IMR-90 (cell line): ENCODE results near the gene UMODL1. TPM values are rescaled to one million over a fixed set of nuclear protein-coding genes. Genes with fewer than 3 reads are reported as not detected.

Experiments
- ATAC-seq: fragments of 200-7000 bp; cut with Tn5 transposase; 2 replicates; pipeline ENCODE4 v1.9.1; 2020; ENCODE audit warnings: low read depth, mild to moderate bottlenecking, moderate library complexity
- BruUV-seq: library from RNA; stranded (reverse); fragments of 400-500 nt; replicated peaks from 2 replicates; lab custom pipeline; 2021; lab: Mats Ljungman, UMichigan
- CTCF ChIA-PET: fragments of 300-600 bp; formaldehyde crosslinking; extraction: SDS; loops from one replicate; lab custom pipeline; 2021; ENCODE audit warnings: antibody characterized with exemption; lab: Yijun Ruan, JAX
- POLR2A ChIA-PET: fragments of 300-600 bp; sonication (Branson Sonifier 250); formaldehyde crosslinking; loops from one replicate; lab custom pipeline; 2022; ENCODE audit warnings: antibody characterized with exemption; ENCODE audit not compliant: unreplicated experiment; lab: Charles Lee
- DNase-seq: peaks from one replicate; pipeline ENCODE4 v3.0.0; 2013
- H2AFZ ChIP-seq: replicated peaks from 2 replicates; pipeline ENCODE3; 2013; ENCODE audit warnings: low read length, mild to moderate bottlenecking; ENCODE audit not compliant: poor library complexity
- H2AK5ac ChIP-seq: 2 replicates; pipeline ENCODE4 v1.6.1; 2013; ENCODE audit warnings: low read depth, low read length, inconsistent platforms
- H2AK9ac ChIP-seq: replicated peaks from 2 replicates; pipeline ENCODE3; 2013; ENCODE audit warnings: mild to moderate bottlenecking, low read depth, low read length, moderate library complexity; ENCODE audit not compliant: poor library complexity
- H2BK120ac ChIP-seq: 2 replicates; pipeline ENCODE4 v1.6.1; 2013; ENCODE audit warnings: low read depth, low read length, inconsistent platforms
- H2BK15ac ChIP-seq: 3 replicates; pipeline ENCODE4 v1.6.1; 2013; ENCODE audit warnings: low read depth, low read length, inconsistent platforms
- H2BK20ac ChIP-seq: 2 replicates; pipeline ENCODE4 v1.6.1; 2013; ENCODE audit warnings: low read depth, mild to moderate bottlenecking, inconsistent platforms, low read length, moderate library complexity
- H2BK5ac ChIP-seq: 2 replicates; pipeline ENCODE4 v1.6.1; 2013; ENCODE audit warnings: mild to moderate bottlenecking, low read depth, low read length, inconsistent platforms; ENCODE audit not compliant: poor library complexity, severe bottlenecking
- H3K14ac ChIP-seq: replicated peaks from 2 replicates; pipeline ENCODE4 v1.6.1; 2013; ENCODE audit warnings: low read depth, low read length, inconsistent platforms
- H3K18ac ChIP-seq: 2 replicates; pipeline ENCODE4 v1.6.1; 2013; ENCODE audit warnings: low read depth, low read length, control low read depth
- H3K23ac ChIP-seq: 2 replicates; pipeline ENCODE4 v1.6.1; 2013; ENCODE audit warnings: low read depth, low read length, inconsistent platforms
- H3K27ac ChIP-seq: 2 replicates; pipeline ENCODE4 v1.5.1; 2013; ENCODE audit warnings: mild to moderate bottlenecking, control low read depth, low read length; ENCODE audit not compliant: insufficient read depth
- H3K27me3 ChIP-seq: 2 replicates; pipeline ENCODE4 v1.6.1; 2013; ENCODE audit warnings: low read length; ENCODE audit not compliant: control insufficient read depth, insufficient read depth
- H3K36me3 ChIP-seq: 2 replicates; pipeline ENCODE4 v1.6.1; 2013; ENCODE audit warnings: low read length, mixed read lengths; ENCODE audit not compliant: control insufficient read depth, insufficient read depth
- H3K4ac ChIP-seq: 2 replicates; pipeline ENCODE4 v1.6.1; 2013; ENCODE audit warnings: low read depth, low read length, inconsistent platforms
- H3K4me1 ChIP-seq: 2 replicates; pipeline ENCODE4 v1.6.1; 2013; ENCODE audit warnings: low read length, mixed read lengths; ENCODE audit not compliant: control insufficient read depth, insufficient read depth
- H3K4me2 ChIP-seq: 2 replicates; pipeline ENCODE4 v1.6.1; 2013; ENCODE audit warnings: low read depth, mild to moderate bottlenecking, control low read depth, low read length, moderate library complexity
- H3K4me3 ChIP-seq: 2 replicates; pipeline ENCODE4 v1.5.1; 2013; ENCODE audit warnings: low read depth, mild to moderate bottlenecking, control low read depth, low read length, moderate library complexity; ENCODE audit not compliant: insufficient read depth
- H3K56ac ChIP-seq: 2 replicates; pipeline ENCODE4 v1.6.1; 2013; ENCODE audit warnings: low read length, inconsistent platforms; ENCODE audit not compliant: insufficient read depth; ENCODE audit errors: extremely low read depth
- H3K79me1 ChIP-seq, 2 experiments: 2 replicates each; pipeline ENCODE4 v1.6.1; 2013; ENCODE audit warnings: low read length in 2 of 2, inconsistent platforms in 1 of 2, low read depth in 1 of 2
- H3K9ac ChIP-seq: 2 replicates; pipeline ENCODE4 v1.6.1; 2013; ENCODE audit warnings: low read depth, low read length, control low read depth
- H3K9me1 ChIP-seq: 2 replicates; pipeline ENCODE4 v1.6.1; 2013; ENCODE audit warnings: low read length, inconsistent platforms; ENCODE audit not compliant: insufficient read depth
- H3K9me3 ChIP-seq: 2 replicates; pipeline ENCODE4 v1.6.1; 2013; ENCODE audit warnings: low read length; ENCODE audit not compliant: control insufficient read depth, insufficient read depth
- H4K20me1 ChIP-seq: 2 replicates; pipeline ENCODE4 v1.6.1; 2013; ENCODE audit warnings: low read length, inconsistent platforms; ENCODE audit not compliant: insufficient read depth
- H4K5ac ChIP-seq: 2 replicates; pipeline ENCODE4 v1.6.1; 2013; ENCODE audit warnings: mild to moderate bottlenecking, low read depth, low read length, control low read depth
- H4K8ac ChIP-seq, 2 experiments: 2 replicates each; pipeline ENCODE4 v1.6.1; 2013; ENCODE audit warnings: low read depth in 2 of 2, low read length in 2 of 2, control low read depth in 1 of 2, inconsistent platforms in 1 of 2
- H4K91ac ChIP-seq: 2 replicates; pipeline ENCODE4 v1.6.1; 2013; ENCODE audit warnings: low read depth, low read length, inconsistent platforms; ENCODE audit not compliant: insufficient read depth
- BHLHE40 ChIP-seq: fragments of 150-350 bp; IDR thresholded peaks from 2 replicates; pipeline ENCODE4 v1.6.1; 2016; ENCODE audit warnings: mild to moderate bottlenecking, low read depth, low read length
- CEBPB ChIP-seq: IDR thresholded peaks from 2 replicates; pipeline ENCODE4 v1.6.1; 2012; ENCODE audit warnings: low read depth, low read length, improper control_type of control experiment
- CHD1 ChIP-seq: IDR thresholded peaks from 2 replicates; pipeline ENCODE4 v1.6.1; 2012; ENCODE audit warnings: low read depth, low read length, improper control_type of control experiment
- CTCF ChIP-seq: conservative IDR thresholded peaks from 2 replicates; pipeline ENCODE4 v1.5.1; 2012; ENCODE audit warnings: mild to moderate bottlenecking, low read depth, low read length, improper control_type of control experiment
- FOS ChIP-seq: fragments of 150-350 bp; IDR thresholded peaks from 2 replicates; pipeline ENCODE4 v1.6.1; 2016; ENCODE audit warnings: low read depth, low read length
- MXI1 ChIP-seq: IDR thresholded peaks from 2 replicates; pipeline ENCODE4 v1.6.1; 2012; ENCODE audit warnings: low read depth, mild to moderate bottlenecking, low read length, moderate library complexity, borderline replicate concordance
- POLR2A ChIP-seq: IDR thresholded peaks from 2 replicates; pipeline ENCODE4 v1.6.1; 2012; ENCODE audit warnings: mild to moderate bottlenecking, low read depth, low read length
- RCOR1 ChIP-seq: IDR thresholded peaks from 2 replicates; pipeline ENCODE4 v1.6.1; 2012; ENCODE audit warnings: mild to moderate bottlenecking, low read length, improper control_type of control experiment; ENCODE audit not compliant: insufficient replicate concordance
- RFX5 ChIP-seq: IDR thresholded peaks from 2 replicates; pipeline ENCODE4 v1.8.0; 2012; ENCODE audit warnings: low read depth, mild to moderate bottlenecking, low read length, moderate library complexity
- WGBS, 2 experiments: methylation state at CpG; one replicate each; pipeline versions ENCODE4 v1.1.5 to v1.1.7; 2013; ENCODE audit warnings: missing lambda C conversion rate in 2 of 2; ENCODE audit not compliant: insufficient read length in 1 of 2; ENCODE audit errors: extremely low coverage in 2 of 2; 5-methylcytosine and 5-hydroxymethylcytosine counted together
- dilution Hi-C: fragments of 300-500 bp; cut with HindIII; formaldehyde crosslinking; loops from one replicate; pipeline ENCODE4 v1.14.3; 2018; ENCODE audit warnings: low sequenced_read_pairs; ENCODE audit not compliant: unreplicated experiment
- in situ Hi-C: fragments of 300-500 bp; cut with MboI; formaldehyde crosslinking; loops from 3 replicates; pipeline ENCODE4 v1.14.3; 2019; ENCODE audit warnings: low sequenced_read_pairs, inconsistent platforms, mixed read lengths
- intact Hi-C: fragments of 100-400 bp; cut with micrococcal nuclease; formaldehyde crosslinking; loops from 2 replicates; pipeline ENCODE4 v1.10.0; 2022
- polyA plus RNA-seq, 3 experiments: library from polyadenylated mRNA; depleted of rRNA; stranded (reverse); fragments of >200 nt; gene quantifications; 2 replicates each; pipeline ENCODE4 v1.2.3, GENCODE V29; 2012; ENCODE audit warnings: low replicate concordance in 1 of 3
- total RNA-seq: library from RNA; depleted of rRNA; stranded (reverse); fragments of >200 nt; gene quantifications from 2 replicates; pipeline ENCODE4 v1.2.3, GENCODE V29; 2012

The UMODL1 gene
- total and polyA plus RNA-seq, 2 of the 4 experiments (the other 2 are of a cell fraction): 0.02 TPM; not detected in 1

- no peak for TF ChIP-seq FOS
Measured at GRCh38 chr21:42120101-42120902, 49.2 kb downstream of the UMODL1 start (continued).

- no peak overlapping the region for H4K5ac ChIP-seq
- H3K4me3 ChIP-seq: no peak overlapping the region
- H3K56ac ChIP-seq: no peak overlapping the region
- dilution Hi-C loops (no loop called here), intact Hi-C loops (no loop called here), in situ Hi-C loops (loop anchor here (5.0 kb wide), 1 partner anchor 304 kb away; no protein-coding TSS in a partner anchor)
- H2AK5ac ChIP-seq: no peak overlapping the region
- H2BK120ac ChIP-seq: no peak overlapping the region
- H2BK15ac ChIP-seq: no peak overlapping the region
- no TSS peak for BruUV-seq
- POLR2A ChIA-PET: no interaction called here
- DNase-seq (no peak), ATAC-seq (no peak)
- H3K14ac ChIP-seq: no peak overlapping the region
- 38% methylated on average over 4 of the region's 13 CpGs; no CpG with 5 or more reads in 1 of the 2 experiments for WGBS, 2 experiments
- no peaks in the 10 kb centered on the region for H3K9me1 ChIP-seq
- H3K27ac ChIP-seq: no peak overlapping the region
- H3K9me3 ChIP-seq: no peaks in the 10 kb centered on the region
- H3K36me3 ChIP-seq: no peaks in the 10 kb centered on the region
- peaks cover 37% of the 10 kb centered on the region; the same call in 1 of the 2 replicates for H3K27me3 ChIP-seq
- H4K8ac ChIP-seq: no peak overlapping the region
- H3K4me2 ChIP-seq: no peak overlapping the region
- H3K4ac ChIP-seq: no peak overlapping the region
- H2AFZ ChIP-seq: no peak overlapping the region
- H2AK9ac ChIP-seq: peak overlapping the region; percentile 16
- no peak overlapping the region for H3K18ac ChIP-seq
- H3K23ac ChIP-seq: no peak overlapping the region
- H2BK20ac ChIP-seq: no peak overlapping the region
- H2BK5ac ChIP-seq: no peak overlapping the region
- H4K20me1 ChIP-seq: no peaks in the 10 kb centered on the region; the same call in 1 of the 2 replicates
- H3K79me1 ChIP-seq: no peaks in the 10 kb centered on the region
- TF ChIP-seq CHD1: no peak
- TF ChIP-seq FOS: no peak
- TF ChIP-seq RCOR1: no peak
- TF ChIP-seq CTCF: no peak
- no peak for TF ChIP-seq CEBPB
- no peak for TF ChIP-seq POLR2A
- TF ChIP-seq MXI1: no peak
- TF ChIP-seq BHLHE40: no peak
- TF ChIP-seq RFX5: no peak
- H3K4me1 ChIP-seq: peaks cover 13% of the 10 kb centered on the region; the same call in 1 of the 2 replicates
- no peak overlapping the region for H4K91ac ChIP-seq
- no peak overlapping the region for H3K9ac ChIP-seq
- CTCF ChIA-PET: interaction anchor here (1.4 kb wide), 1 partner anchor 508 kb away, joined by 4 read pairs; no protein-coding TSS in a partner anchor
Measured at GRCh38 chr21:42120903-42121535, 49.9 kb downstream of the UMODL1 start.
